IPS DF 19.7 (cell line): ENCODE data around the gene HAAO.

Experiments used
- DNase-seq: peaks from one replicate; pipeline ENCODE4 v3.0.0-alpha.2; 2013; ENCODE audit warnings: low read depth, low spot score

The HAAO gene

DNA sequence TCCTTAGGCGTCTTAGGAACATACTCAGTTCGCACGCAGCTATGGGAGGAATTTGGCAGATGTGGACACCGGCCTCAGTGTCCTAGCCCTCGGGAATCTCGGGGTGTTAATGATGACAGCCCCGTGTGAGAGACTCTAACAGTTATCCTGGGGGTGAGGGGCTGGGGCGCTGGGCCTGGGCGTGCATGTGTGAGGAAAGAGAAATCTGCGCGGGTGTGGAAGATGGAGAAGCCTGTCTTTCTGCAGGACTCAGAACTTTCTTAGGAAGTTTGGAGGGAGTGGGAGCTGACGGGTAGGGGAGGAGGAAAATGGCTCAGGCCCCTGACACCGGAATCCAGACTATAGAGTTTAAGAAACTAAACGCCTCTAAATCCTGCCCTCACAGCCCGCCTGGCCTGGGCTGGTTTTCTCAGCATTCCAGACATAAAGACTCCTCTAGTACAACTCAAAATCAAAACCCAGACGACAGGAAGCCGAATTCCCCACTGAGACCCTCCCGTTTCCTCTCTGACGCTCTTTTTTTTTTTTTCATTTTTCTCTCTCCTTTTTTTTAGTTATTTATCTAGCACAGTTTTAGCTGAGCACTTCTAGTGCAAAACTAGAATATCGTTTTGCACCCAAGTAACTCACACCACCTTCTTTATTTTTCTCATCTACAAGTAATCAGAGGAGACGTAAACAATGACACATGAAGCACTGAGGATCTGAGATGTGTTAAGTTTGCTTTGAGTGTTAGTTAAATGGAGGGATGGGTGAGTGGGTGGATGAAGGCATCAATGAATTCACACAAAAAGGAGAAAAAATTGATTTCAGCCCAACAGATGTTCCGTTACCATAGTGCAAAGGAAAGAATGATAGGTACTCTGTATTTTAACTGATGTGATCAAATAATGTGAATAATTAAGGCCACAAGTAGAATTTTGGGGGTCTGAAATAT lies 1.2 kb upstream of the HAAO start:
- no peak for DNase-seq

GRCh38 chr2:42792087-42792582 lies 248 bp downstream of the HAAO start:
- DNase-seq, result no peak

GRCh38 chr2:42791606-42792005 lies 777 bp downstream of the HAAO start:
- no peak for DNase-seq

DNA sequence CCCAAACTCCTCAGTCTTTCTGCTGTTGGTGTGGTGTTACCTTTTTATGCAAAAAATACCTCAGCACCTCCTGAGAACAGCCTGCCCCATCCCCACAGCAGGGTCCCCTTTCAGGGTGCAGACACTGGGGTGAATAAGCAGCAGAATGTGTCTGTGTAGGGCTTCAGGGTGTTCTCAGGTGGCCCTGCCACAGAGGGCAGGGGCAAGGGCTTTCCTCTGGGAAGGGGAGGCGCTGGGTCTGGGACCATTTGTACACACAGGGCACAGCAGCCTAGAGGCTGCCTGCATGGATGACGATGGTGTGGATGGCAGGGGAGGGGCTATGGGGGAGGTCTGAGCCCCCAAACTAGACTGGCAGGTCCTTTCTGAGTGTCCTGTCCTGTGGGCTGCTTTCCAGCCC lies 2.6 kb downstream of the HAAO start:
- DNase-seq, result no peak

- no peak for DNase-seq
Observed at GRCh38 chr2:42788882-42789281, 3.5 kb downstream of the HAAO start.

- no peak for DNase-seq
Observed at GRCh38 chr2:42788478-42788793, 3.9 kb downstream of the HAAO start.

DNA sequence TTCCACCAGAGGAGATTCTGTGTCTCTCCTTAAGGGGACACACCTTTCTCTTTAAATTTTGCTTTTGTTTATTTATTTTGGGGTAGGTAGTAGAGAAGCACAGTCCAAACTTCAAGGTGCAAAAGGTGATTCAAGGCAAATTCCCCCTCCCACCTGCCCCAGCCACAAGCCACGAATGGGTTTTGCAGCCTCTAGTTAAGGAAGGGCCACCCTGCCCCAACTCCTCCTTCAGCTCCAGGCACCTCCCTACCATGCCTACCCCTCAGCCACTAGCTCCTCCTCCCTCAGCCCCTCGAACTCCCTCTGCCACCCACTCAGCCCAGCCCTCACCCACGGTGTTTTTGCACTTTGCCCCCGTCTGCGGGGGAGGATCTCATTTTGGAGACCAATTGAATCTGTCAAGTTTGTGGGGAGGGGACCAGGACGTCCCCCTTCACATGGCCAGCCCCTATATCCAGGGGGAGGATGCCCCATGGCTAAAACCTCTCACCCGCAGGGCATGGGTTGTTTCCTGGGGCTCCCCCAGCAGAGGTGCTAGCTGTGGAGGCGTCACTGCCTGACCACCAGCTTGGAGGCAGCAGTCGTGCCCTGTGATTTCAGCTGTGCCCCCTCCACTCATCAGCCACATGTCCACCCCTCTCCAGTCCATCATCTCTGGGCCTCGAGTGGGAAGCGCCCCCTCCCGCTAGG lies 4.5 kb downstream of the HAAO start:
- no peak for DNase-seq

DNA sequence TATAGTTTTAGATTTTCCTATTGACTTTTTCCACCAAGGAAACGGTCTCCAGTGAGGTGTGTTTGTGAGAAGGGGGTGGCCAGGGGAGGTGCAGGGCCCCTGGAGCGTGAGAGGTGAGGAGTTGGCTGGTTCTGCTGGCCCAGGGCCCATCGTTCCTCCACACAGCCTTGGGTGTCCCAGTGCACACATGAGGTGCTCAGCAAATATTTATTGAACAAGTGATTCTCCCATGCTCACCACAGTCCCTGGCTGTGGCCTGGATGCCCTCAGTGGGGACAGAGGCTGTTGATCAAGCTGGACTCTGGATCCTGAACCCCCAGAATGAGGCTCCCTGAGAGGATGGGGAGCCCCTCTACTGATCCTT lies 5.0 kb downstream of the HAAO start:
- no peak for DNase-seq

DNA sequence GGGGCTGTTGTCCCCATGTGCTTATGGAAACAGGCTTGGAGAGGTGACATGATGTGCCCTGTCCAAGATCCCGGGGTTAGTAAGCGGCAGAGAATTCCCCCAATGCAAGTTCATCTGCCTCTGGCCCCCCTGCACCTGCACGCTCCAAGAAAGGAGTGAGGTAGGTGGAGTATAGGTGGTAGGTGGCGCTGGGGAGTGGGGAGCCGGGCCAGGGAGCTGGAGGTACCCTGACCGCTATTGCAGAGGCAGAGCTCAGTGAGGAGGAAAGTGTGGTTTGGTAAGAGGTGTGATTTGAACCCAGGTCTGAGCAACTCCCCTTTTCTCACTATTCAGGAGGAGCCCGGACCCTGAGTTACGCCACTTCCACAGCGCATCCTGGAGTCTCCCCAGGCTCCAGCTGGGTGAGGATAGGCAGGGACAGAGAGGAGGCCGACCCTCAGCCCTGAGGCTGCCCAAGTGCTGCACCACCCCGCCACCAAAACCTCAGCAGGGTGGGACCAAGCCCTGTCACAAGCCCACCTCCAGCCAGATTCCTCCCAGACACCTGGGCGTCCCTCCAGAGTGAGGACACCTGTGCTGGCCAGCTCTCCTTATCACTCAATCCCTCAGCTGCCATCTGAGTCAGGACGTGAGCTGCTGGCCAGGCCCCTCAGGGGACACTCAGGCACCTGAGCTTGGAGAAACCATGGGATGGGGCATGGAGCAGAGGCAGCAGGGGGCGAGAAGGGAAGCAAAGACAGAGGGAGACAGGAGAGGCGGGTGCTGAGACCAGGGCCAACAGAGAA lies 5.6 kb downstream of the HAAO start:
- DNase-seq, result no peak

GRCh38 chr2:42784204-42784880 lies 8.0 kb downstream of the HAAO start:
- DNase-seq, result no peak

DNA sequence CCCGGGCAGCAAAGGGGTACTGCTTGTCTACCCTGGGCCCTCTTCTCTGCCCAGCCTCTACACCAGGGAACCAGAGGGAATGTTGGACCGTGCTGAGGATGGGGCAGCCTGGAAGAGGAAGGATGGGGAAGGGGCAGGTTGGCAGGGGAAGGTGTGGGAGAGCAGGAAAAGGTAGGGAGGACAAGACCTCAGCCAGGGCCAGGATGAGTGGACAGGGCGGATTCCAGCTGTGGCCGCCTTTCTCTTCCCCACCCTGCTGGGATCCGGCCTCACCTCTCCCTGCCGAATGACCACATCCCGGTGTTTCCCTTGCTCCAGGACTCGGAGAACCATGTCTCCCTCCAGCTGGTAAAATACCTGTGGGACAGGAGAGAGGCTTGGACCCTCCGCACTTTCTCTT lies 8.9 kb downstream of the HAAO start:
- DNase-seq, result no peak

DNA sequence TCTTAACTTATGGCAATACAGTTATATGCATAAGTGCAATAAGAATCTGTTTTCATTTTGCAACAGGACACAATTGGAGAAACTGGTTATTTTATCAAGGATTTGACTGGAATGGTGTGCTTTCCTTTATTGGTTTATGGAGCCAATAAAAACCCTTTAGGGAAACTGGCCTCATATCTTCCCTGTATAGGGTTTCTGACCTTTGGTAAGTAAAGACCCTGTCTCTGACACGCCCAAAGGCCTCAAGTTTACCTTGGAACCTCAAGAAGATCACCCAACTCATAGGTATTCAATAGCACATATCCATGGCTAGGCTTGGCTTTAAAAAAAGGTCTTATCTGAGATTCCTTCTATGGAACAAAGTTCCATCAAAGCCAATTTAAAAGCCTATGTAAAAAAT lies 11.2 kb downstream of the HAAO start:
- no peak for DNase-seq

- DNase-seq, result no peak
Observed at GRCh38 chr2:42777883-42778805, 14.2 kb downstream of the HAAO start.

DNA sequence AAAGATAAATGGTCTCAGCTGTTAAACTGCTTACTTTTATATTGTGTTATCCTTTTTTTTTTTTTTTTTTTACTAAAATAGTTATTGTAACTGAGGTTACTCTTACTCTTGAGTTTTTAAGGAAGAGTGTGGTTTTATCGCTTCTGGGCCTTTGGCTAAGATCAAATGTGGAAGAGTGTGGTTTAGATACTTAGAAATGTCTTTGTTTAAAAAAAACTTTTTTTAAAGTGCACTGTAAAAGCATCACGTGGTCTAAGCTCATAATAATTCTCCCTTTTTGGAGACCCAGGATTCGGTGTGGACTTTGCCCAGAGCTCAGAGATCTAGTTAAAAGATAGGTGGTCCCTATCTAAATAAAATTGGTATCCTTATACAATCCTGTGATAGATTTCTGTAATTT lies 16.6 kb downstream of the HAAO start:
- no peak for DNase-seq

- no peak for DNase-seq
Observed at GRCh38 chr2:42775186-42775585, 17.2 kb downstream of the HAAO start.

DNA sequence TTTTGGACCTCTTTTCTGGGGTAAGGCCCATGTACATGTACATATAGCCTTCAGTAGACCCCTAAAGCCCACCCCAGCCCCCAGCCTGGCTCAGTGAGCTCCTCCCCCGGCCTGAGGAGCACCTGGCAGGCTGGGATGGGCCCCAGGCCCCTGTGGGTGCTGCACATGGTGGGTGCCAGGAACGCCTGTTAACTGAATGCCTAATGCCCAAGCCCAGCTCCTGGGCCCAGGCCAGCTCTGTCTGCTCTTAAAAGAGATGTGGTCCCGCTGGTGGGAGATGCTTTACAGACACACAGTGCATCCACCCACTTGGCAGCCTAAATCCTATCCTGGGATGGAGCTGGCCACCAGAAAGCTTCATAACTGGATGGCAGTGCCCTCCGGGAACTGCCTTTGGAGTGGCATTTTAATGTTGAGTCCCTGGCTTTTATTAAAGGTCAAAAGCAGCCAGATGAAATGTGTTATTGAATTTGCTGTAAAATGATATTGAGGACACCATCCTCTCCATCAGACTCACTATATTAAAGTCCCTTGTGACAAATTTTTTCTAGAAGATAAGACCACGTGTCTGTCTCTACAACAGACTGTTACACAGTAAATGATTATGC lies 20.7 kb downstream of the HAAO start:
- no peak for DNase-seq

DNA sequence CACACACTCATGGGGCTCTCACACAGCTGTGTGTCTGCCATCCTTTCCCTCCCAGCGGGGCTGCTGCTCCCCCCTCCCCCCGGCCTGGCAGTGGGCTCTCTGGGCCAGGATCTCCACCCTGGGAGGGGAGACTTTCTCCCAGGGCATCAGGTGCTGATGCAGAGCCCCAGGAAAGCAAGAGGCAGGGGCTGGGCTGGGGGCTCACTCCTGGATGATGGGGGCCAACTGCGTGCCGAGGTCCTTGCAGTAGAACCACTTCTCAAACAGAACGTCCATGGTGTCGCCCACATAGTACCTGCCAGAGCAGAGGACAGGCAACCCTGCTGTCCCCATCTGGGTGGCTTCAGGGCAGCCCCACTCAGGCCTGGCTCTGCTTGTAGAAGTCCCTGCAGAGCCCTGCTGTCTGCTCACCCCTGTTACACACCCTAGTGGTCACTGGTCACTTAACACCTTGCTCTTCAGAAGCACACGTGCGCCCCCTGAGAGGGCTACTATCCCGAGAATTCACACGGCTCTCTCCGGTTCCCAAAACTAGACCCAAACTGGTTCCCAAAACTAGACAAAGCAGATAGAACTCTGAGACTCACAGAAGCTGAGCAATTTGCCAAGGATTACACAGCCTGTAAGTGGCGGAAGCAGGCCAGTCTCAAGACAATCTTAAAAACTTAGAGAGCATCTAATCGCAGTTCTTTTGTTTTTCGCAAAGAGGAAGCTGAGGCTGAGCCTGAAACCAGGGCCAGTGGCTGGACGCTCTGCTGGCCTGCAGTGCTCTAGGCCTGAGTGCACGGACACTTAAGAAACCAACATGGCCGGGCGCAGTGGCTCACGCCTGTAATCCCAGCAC lies 21.9 kb downstream of the HAAO start:
- DNase-seq, result peak; percentile 83

DNA sequence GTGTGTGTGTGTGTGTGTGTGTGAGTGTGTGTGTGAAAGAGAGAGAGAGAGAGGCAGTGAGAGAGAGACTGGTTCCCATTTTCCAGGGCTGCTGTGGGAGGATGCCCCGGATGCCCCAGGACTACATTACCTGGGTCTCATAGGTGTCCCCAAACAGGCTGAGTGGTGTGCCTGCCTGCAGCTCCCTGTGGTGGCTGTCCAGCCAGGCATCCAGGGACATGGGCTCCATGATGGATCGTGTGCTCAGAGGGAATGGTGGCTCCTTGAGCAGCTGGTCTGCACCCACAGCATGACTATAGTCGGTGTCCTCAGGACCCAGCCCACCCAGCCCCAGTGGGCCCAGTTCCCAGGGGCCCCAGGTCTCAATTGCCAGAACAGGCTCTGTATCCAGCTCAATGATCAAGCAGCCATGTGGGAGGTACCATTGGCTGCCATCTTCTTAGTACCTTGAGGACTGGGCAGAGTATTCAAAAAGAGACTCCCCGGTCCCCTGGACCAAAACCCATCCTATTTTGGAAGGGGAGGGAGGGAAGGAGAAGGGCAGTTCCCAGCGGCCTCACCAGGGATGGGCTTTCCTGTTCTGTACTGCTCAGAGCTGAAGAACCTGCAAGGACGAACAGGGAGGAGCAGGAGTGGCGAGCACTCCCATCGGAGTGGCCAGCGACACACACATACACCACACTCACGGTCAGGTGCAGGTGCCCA lies 22.6 kb downstream of the HAAO start:
- no peak for DNase-seq
